Stomach (tissue), 4 donors: ENCODE data around the gene CLN5.

Experiments used
- EP300 ChIP-seq: sonication (generic); formaldehyde crosslinking; IDR thresholded peaks from one replicate; pipeline ENCODE4 v1.6.1; 2017; ENCODE audit warnings: antibody characterized with exemption
- POLR2A ChIP-seq, 4 donors: fragments of 450-650 bp; IDR thresholded peaks; one replicate each; pipeline ENCODE4 v1.6.1; 2016; ENCODE audit warnings: antibody characterized with exemption in 4 of 4, control low read depth in 2 of 4, mild to moderate bottlenecking in 1 of 4, moderate library complexity in 1 of 4
- POLR2AphosphoS5 ChIP-seq, 3 donors: sonication (generic); formaldehyde crosslinking; IDR thresholded peaks; one replicate each; pipeline ENCODE4 v1.6.1; 2016; ENCODE audit warnings: antibody characterized with exemption in 3 of 3
- TF ChIP-seq, protein P1 (sequence below), 7 experiments: fragments of 450-650 bp in 4 of 7; fragments of 200-600 bp in 3 of 7; sonication (generic) in 3 of 7; IDR thresholded peaks; one replicate each; pipeline ENCODE4 v1.5.1; 2016 to 2019; ENCODE audit warnings: antibody characterized with exemption in 7 of 7, control low read depth in 2 of 7, mild to moderate bottlenecking in 1 of 7

DNA sequence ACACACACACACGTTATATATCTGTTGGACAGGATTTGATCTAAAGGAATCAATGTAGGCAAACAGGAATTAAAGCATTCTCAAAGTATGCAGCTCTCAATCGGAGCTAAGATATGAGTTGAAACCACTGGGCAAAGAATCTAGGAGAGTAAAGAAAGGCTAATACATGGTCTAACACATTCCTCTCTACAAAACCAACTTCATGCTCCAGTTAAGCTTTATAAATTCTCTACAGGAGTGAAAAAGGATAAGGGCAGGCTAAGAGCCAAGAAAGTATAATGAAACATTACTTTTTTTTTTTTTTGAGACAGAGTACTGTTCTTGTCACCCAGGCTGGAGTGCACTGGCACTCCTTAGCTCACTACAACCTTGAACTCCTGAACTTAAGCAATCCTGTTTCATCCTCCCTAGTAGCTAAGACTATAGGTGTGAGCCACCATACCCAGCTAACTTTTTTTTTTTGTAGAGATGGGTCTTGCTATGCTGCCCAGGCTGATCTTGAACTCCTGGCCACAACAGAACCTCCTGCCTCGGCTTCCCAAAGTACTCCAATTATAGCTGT lies 24.5 kb downstream of the CLN5 start:
- TF ChIP-seq, protein P1, sequence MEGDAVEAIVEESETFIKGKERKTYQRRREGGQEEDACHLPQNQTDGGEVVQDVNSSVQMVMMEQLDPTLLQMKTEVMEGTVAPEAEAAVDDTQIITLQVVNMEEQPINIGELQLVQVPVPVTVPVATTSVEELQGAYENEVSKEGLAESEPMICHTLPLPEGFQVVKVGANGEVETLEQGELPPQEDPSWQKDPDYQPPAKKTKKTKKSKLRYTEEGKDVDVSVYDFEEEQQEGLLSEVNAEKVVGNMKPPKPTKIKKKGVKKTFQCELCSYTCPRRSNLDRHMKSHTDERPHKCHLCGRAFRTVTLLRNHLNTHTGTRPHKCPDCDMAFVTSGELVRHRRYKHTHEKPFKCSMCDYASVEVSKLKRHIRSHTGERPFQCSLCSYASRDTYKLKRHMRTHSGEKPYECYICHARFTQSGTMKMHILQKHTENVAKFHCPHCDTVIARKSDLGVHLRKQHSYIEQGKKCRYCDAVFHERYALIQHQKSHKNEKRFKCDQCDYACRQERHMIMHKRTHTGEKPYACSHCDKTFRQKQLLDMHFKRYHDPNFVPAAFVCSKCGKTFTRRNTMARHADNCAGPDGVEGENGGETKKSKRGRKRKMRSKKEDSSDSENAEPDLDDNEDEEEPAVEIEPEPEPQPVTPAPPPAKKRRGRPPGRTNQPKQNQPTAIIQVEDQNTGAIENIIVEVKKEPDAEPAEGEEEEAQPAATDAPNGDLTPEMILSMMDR (IDR thresholded peaks at IDR 0.05), result no peak
- no peak for TF ChIP-seq EP300
- TF ChIP-seq POLR2AphosphoS5 (IDR thresholded peaks at IDR 0.05), result no peak
- TF ChIP-seq POLR2A (IDR thresholded peaks at IDR 0.05), result no peak
